ENCODE data around the gene LSM6. TPM values are rescaled to one million over a fixed set of nuclear protein-coding genes. Genes with fewer than 3 reads are reported as not detected.

LSM6 gene
- total RNA-seq, 1 experiment from 2014 or later: 76.3 TPM

GRCh38 chr4:146158036-146158745, 17.3 kb upstream of the LSM6 start:
- H3K4me3 ChIP-seq (ENCODE audit: low read length): no peak overlapping the region
- H2AFZ ChIP-seq (ENCODE audit: low read length): no peak overlapping the region
- ChIA-PET CTCF (no interaction called here), POLR2A (ENCODE audit: unreplicated experiment) (no interaction called here)
- no peaks in the 10 kb centered on the region for H3K9me3 ChIP-seq (ENCODE audit: low read length)
- no TSS peak for BruUV-seq (replicated peaks)
- no peaks in the 10 kb centered on the region for H3K4me1 ChIP-seq (ENCODE audit: insufficient read depth, low read length)
- no peaks in the 10 kb centered on the region for H3K79me2 ChIP-seq (ENCODE audit: low read length)
- ATAC-seq (no peak), DNase-seq (no peak)
- no peaks in the 10 kb centered on the region for H3K36me3 ChIP-seq (ENCODE audit: low read depth, low read length)
- H3K9ac ChIP-seq (ENCODE audit: low read length): no peak overlapping the region
- no peak overlapping the region for H3K4me2 ChIP-seq (ENCODE audit: low read length)
- peaks cover 19% of the 10 kb centered on the region; the same call in 1 of the 2 replicates for H3K27me3 ChIP-seq (ENCODE audit: low read length)
- no peak for TF ChIP-seq EZH2 (IDR thresholded peaks at IDR 0.05; ENCODE audit: low read length, unreplicated experiment)
- TF ChIP-seq CTCF (conservative IDR thresholded peaks at IDR 0.05; ENCODE audit: low read depth, low read length): no peak
- no peak for TF ChIP-seq EZH2phosphoT487 (IDR thresholded peaks at IDR 0.05; ENCODE audit: borderline replicate concordance, low read length)
- no peak overlapping the region for H3K27ac ChIP-seq (ENCODE audit: low read length)
- no peaks in the 10 kb centered on the region for H3K9me2 ChIP-seq (replicated peaks; ENCODE audit: low read length)
- no peaks in the 10 kb centered on the region for H3F3A ChIP-seq (ENCODE audit: low read length, unreplicated experiment)
- no peaks in the 10 kb centered on the region for H4K20me1 ChIP-seq (ENCODE audit: low read length)
- intact Hi-C loops (cut with micrococcal nuclease): no loop called here

- H3K27ac ChIP-seq (ENCODE audit: low read length): no peak overlapping the region
These were observed 16.0 kb upstream of the LSM6 start for GRCh38 chr4:146159384-146160058.

More at GRCh38 chr4:146159384-146160058, 16.0 kb upstream of the LSM6 start:
- Histone ChIP-seq H3K79me2 (ENCODE audit: low read length) (no peaks in the 10 kb centered on the region), H3F3A (ENCODE audit: low read length, unreplicated experiment) (no peaks in the 10 kb centered on the region), H3K4me1 (ENCODE audit: insufficient read depth, low read length) (no peaks in the 10 kb centered on the region), H3K9ac (ENCODE audit: low read length) (no peak overlapping the region), H3K36me3 (ENCODE audit: low read depth, low read length) (no peaks in the 10 kb centered on the region), H3K9me3 (ENCODE audit: low read length) (no peaks in the 10 kb centered on the region), H3K4me3 (ENCODE audit: low read length) (no peak overlapping the region), H4K20me1 (ENCODE audit: low read length) (no peaks in the 10 kb centered on the region), H2AFZ (ENCODE audit: low read length) (no peak overlapping the region), H3K4me2 (ENCODE audit: low read length) (no peak overlapping the region), H3K9me2 (replicated peaks; ENCODE audit: low read length) (no peaks in the 10 kb centered on the region), H3K27me3 (ENCODE audit: low read length) (peaks cover 11% of the 10 kb centered on the region; the same call in 1 of the 2 replicates)
- no peak for TF ChIP-seq CTCF (conservative IDR thresholded peaks at IDR 0.05; ENCODE audit: low read depth, low read length)
- TF ChIP-seq EZH2 (IDR thresholded peaks at IDR 0.05; ENCODE audit: low read length, unreplicated experiment): no peak
- no peak for TF ChIP-seq EZH2phosphoT487 (IDR thresholded peaks at IDR 0.05; ENCODE audit: borderline replicate concordance, low read length)
- no peak for ATAC-seq
- POLR2A ChIA-PET (ENCODE audit: unreplicated experiment): no interaction called here
- CTCF ChIA-PET: no interaction called here
- BruUV-seq (replicated peaks): no TSS peak
- DNase-seq: no peak
- intact Hi-C loops (cut with micrococcal nuclease): no loop called here
